NOMO-1 treated with DMSO at 0.1 percent for 48 hours (cell line): ENCODE results near the gene TNS2.
"Not testable (repeated sequence)": the region's sequence is repeated elsewhere in the genome, so short reads cannot be mapped to it uniquely, and the experiment has no call there.

ENCODE experiments used
- DNase-seq: peaks from one replicate; lab custom pipeline; 2025; ENCODE audit not compliant: unreplicated experiment; lab: John Stamatoyannopoulos, UW

Gene TNS2

DNA sequence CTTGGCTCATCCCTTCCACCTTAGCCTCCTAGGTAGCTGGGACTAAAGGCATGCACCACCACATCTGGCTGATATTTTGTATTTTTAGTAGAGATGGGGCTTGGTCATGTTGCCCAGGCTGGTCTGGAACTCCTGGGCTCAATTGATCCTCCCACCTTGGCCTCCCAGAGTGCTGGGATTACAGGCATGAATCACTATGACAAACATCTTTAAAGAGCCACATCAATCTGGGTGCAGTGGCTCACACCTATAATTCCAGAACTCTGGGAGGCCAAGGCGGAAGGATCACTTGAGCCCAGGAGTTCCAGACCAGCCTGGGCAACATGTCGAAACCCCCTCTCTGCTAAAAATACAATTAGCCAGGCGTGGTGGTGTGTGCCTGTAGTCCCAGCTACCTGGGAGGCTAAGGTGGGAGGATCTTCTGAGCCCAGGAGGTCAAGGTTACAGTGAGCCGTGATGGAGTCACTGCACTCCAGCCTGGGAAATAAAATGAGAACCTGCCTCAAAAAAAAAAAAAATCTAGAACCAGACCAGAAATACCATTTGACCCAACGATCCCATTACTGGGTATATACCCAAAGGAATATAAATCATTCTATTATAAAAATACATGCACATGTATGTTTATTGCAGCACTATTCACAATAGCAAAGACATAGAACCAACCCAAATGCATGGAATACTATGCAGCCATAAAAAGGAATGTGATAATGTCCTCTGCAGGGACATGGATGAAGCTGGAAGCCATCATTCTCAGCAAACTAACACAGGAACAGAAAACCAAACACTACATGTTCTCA, 45.1 kb downstream of the TNS2 start:
- DNase-seq: not testable (repeated sequence)

DNA sequence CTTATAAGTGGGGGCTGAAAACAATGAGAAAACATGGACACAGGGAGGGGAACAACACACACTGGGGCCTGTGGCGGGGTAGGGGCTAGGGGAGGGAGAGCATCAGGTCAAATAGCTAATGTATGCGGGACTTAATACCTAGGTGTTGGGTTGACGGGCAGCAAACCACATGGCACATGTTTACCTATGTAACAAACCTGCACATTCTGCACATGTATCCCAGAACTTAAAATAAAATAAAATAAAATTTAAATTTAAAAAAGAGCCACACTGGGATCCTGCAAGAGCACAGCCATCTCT, 45.7 kb downstream of the TNS2 start:
- DNase-seq: not testable (repeated sequence)

DNA sequence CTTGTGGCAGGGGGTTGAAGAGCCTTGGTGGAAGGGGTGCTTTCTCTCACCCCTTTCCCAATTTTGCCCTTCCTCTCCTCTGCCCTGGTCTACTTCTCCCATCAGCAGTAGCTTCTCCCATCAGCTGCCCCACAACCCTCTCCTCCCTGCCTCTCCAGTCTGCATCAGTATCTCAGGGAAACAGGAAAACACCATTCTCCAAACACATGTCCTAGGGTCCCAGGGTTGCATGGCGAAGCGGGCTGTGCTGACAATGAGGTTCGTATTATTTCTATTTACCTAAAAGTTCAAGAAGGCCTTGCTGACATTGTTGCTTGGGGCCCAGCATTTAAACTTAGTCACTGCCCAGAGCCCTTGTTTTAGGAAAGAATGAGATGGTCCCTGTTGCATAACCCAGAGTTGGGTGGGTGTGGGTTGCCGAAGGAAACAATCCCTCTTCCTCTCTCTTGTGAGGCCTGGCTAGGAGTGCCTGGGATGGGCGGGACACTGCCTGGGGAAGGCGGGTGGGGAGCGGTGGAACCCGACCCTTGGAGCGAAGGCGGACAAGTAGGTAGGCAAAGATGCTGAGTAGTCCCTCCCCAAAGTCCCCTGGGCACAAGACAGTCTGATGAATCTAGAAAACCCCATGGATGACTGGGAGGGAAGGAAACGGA, 46.4 kb downstream of the TNS2 start:
- DNase-seq: no peak

DNA sequence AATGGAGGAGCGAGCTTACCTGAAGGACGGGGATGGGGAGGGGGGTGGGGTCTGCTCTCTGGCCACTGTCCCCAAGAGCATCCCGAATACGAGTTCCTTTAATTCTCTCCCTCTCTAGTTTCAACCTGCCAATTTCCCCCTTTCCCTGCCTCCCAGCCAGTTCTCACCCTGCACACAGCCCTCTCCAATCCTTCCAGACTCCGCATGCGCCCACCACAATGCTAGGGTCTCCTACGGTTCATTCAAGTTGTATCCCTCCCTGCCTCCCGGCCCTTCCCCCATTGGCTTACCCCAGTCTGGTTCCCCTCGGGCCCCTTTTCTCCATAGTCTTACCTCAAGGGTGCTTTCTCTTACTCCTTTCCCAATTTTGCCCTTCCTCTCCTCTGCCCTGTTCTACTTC, 46.9 kb downstream of the TNS2 start:
- no peak for DNase-seq

DNA sequence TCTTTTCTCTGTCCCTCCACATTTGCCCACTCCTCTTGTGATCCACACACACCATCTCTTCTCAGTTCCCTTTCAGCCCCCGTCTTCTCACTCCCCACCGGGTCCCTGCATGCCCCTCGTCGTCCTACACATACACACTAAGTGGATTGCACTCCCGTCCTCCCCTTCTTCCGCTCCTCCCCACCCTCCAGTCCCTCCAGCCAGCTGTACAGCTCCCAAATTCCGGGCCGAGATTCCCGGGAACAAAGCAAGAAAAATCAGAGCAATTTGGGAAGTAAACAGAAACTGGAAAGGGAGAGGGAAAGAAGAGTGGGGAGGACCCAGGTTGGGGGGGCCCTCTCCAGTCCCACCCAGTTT, 47.3 kb downstream of the TNS2 start:
- DNase-seq: no peak

DNA sequence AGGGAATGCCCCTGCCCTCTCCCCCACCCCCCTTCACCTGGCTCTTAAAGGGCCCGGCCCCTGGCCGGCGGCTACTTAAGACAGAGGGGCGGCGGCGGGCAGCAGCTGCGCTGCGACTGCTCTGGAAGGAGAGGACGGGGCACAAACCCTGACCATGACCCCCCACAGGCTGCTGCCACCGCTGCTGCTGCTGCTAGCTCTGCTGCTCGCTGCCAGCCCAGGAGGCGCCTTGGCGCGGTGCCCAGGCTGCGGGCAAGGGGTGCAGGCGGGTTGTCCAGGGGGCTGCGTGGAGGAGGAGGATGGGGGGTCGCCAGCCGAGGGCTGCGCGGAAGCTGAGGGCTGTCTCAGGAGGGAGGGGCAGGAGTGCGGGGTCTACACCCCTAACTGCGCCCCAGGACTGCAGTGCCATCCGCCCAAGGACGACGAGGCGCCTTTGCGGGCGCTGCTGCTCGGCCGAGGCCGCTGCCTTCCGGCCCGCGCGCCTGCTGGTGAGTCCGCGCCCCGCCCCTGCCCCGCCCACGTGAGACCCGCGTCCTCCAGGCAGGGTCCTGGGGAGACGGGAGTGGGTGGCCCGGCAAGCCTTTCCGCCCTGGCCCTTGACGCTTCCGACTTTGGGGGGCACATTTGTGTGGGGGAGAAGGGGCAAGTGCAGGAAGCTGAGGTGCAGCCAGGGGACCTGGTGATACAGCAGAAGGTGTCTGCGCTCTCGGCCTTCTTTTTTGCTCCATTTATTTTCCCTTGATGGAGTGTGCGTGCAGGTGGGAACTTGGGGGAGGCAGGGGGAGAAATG, 47.9 kb downstream of the TNS2 start, which contains the start of gene IGFBP6:
Gene IGFBP6, plus strand, starts transcription at position 104 of the 790 bp plus-strand sequence. Its CDS starts 51 bp downstream, at position 155.
- DNase-seq: peak; percentile 15

DNA sequence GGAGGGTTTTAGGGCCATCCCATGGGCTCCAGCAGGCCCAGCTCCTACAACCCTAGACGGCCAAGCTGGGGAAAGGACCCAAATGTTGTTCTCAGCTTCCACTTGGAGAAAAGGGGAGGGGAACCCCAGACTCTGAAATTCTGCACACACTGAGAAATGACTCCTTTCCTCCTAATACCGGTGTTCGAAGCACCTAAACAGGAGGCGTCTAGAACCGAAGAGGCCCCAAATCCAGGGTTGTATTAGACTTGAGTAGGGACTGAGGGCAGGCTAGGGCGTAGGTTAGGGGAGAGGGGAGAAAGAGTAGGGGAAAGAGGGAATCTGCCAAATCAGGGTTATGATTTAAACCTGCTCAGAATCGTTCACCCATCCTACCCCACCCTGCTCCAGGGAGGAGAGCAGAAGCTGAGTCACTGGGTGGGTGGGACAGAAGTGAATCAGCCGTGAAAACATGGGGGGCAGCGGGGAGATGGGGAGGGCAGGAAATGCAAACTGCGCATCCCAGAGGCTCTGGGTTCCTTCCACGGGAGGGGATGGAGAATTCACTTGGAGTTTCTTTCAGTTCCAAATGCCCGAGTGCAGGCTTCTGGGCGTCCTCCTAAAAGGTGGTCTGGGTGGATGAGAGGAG, 48.6 kb downstream of the TNS2 start:
- no peak for DNase-seq

DNA sequence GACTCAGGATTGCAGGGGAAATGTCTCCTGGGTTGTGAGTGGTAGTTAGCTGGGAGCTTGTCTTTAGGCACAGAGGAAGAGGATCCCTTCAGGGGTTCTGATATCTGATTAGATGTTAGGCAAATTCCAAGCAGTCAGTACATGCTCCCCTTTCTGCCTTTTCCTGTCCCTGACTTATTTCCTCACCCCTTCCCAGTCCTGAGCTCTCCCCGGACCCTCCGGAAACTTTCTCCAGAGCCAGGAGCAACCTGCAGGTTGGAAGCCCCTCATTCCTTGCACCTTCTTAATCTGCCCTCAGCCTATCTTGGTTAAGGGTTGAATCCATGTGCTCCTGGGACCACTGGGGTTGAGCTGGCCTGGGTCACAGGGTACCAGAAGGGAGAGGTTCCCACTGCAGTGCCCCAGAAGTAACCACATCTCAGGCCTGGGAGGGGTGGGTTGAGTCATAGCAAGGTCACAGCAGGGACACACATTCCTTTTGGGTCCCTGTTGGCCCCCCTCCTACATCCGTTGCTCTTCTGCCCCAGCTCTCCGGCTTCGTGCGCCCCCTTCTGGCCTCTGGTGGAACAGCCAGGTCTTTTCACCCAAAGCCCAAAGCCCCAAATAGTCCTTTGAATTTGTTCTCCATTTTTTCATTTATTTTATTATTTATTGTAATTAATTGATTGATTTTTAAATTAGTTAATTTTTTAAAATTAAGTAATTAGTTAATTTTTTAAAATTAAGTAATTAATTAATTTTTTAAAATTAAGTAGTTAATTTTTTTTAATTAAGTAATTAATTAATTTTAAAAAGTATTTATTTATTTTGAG, 49.4 kb downstream of the TNS2 start:
- DNase-seq: peak; percentile 82

DNA sequence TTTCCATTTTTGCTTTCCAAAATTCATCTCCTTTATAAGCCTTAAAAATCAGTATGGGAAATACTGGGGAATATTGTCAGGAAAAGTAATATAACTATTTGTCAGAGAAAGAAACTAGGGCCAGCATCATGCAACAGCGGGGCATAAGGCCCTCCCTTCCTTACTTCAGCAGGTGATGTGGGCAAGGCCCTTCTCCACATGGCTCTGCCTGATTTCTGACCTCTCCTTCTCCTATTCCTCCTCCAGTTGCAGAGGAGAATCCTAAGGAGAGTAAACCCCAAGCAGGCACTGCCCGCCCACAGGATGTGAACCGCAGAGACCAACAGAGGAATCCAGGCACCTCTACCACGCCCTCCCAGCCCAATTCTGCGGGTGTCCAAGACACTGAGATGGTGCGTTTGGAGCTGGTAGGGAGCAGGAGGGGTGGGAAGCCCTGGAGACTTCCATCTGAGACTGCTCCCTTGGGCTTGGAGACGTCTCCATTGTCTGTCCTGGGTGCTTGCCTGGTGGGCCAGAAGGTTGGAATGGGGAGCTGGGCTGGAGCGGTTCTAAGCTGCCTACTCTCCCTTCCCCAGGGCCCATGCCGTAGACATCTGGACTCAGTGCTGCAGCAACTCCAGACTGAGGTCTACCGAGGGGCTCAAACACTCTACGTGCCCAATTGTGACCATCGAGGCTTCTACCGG, 50.7 kb downstream of the TNS2 start:
- no peak for DNase-seq

DNA sequence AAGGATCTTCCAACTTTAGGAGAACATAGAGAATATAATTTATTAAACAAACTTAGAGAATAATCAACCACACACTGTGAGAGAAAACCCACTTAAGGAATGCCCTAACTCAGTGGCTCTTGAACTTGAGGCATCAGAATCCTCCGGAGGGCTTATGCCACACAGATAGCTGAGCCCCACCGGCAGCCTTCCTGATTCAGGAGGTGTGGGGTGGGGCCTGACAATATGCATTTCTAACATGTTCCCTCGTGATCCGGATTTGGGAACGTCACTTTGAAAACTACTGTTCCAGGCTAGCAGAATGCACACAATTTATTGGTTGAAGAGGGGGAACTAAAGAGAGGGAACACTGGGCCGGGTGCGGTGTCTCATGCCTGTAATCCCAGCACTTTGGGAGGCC, 51.4 kb downstream of the TNS2 start:
- no peak for DNase-seq

DNA sequence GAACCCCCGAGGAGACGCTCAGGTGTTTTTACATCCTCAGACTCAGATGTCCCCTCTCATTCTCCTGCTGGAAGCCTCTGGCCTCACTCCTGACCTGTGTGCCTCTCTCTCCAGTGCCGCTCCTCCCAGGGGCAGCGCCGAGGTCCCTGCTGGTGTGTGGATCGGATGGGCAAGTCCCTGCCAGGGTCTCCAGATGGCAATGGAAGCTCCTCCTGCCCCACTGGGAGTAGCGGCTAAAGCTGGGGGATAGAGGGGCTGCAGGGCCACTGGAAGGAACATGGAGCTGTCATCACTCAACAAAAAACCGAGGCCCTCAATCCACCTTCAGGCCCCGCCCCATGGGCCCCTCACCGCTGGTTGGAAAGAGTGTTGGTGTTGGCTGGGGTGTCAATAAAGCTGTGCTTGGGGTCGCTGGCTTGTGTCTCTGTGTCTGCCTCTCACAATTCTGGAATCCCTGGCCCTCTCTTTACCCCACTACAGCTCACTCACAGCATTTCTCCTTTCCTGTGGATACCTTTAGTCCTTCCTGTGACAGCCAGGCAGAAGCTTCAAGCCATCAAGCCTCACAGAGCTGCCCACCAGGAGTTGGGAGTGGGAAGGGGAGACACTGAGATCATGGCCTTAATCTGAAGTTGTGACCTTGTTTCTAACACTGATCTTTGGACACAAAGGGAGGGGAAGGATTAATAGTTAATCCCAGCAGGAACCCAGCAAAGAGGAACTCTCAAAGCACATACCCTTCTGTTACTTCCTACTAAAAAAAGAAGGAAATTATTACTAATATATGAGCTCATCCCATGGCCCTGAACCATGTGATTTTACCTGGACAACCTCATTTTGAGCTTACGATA, 52.3 kb downstream of the TNS2 start:
- no peak for DNase-seq

DNA sequence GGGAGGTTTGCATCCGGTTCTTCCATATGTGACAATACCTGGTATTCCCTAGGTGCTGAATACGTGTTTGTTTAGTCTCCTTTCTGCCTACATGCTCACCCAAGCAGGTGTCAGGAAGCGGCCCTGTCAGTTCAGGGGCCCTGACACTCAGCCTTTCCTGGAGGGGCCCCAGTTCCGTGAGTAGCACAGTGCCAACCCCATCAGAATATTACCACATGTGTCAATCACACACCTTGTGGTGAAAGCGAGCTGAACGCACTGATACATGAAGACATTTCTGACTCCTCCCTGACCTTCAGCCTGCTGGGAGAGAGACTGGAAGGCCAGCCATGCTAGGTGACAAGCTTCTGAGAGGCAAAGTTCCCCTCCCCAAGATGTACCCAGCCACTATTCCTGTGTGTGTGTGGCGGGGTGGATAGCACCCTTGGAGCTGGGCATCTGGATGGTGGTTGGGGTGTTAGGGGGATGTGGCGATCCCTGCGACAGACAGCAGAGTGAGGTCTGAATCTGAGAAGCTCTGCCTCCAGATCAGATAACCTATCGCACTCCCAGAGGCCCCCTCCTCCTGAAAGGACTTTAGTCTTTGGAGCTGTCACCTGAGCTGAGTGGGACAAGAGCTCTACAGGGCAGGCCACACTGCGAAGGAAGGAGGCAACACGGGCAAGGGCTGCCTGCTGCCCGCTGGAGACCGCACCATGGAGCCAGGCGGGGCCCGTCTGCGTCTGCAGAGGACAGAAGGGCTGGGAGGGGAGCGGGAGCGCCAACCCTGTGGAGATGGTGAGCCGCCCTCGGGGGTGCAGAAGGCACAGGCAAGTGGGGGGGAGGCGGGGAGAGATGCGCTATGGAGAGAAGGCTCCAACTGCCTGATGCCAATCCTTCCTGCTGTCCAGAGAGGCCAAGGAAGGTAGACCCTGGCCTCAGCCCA, 53.3 kb downstream of the TNS2 start, which contains the start of gene SOAT2:
Gene SOAT2, plus strand, starts transcription at position 604 of the 925 bp plus-strand sequence. Its CDS starts 92 bp downstream, at position 696.
- peak; percentile 14 for DNase-seq

DNA sequence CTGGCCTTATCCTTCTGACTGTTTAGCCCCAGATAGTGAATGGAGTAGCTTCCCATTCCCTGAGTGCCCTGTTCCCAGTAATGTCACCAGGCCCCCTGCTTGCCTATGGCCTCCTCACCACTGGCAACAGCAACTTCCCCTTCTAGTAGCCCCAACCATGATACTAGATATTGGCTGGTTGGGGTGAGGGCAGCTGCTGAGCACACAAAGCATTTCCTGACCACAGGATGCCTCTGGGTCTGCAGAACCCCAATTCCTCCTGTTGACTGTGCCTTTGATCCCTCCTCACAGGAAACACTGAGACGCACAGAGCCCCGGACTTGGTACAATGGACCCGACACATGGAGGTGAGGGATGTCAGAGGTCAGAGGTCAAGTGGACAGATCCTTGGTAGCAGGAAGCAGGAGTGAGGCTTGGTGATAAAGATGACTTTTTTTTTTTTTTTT, 54.0 kb downstream of the TNS2 start:
- peak; percentile 60 for DNase-seq

DNA sequence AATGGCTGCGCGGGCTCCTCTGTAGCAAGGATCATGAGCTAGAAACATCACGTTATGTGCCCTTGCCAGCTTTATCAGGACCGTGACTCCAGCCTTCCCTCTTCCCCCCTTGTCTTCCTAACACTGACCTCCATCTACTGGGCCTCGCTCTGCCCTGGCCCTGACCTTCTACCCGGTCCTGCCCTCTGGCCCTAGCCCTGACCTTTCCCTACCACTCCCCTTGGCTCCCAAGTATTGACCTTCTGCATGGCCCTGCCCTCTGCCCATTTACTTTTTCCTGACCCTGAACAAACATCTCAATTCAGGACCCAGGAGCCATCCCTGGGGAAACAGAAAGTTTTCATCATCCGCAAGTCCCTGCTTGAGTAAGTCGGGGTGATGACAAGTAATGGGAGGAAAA, 55.4 kb downstream of the TNS2 start:
- DNase-seq: no peak

DNA sequence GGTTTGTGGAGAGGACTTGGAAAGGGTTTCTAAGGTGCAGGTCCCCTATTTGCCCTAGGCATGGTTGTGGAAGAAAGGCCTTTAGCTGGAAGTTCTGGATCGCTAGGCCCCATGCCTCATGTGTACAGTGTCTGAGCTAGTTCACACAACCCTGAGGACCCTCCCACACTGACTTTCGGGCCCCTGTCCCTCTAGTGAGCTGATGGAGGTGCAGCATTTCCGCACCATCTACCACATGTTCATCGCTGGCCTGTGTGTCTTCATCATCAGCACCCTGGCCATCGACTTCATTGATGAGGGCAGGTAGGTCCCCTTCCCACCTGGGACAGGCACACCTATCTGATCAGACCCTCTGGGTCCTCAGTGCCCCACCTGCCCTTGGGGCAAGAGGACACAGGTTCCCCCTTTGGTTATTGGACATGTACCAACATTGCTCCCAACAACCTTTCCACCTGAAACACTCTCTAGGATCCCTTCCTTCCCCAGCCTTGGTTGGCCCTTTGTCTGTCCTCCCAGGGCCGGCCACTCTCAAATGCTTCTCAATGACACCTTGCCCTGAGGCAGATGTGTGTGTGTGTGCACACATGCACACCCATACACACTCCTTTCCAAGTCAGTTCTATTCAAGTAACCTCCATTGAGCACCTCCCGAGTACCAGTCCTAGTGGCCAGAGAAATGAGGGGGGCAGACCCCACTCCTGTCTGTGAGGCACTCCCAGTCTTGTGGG, 56.0 kb downstream of the TNS2 start:
- no peak for DNase-seq

DNA sequence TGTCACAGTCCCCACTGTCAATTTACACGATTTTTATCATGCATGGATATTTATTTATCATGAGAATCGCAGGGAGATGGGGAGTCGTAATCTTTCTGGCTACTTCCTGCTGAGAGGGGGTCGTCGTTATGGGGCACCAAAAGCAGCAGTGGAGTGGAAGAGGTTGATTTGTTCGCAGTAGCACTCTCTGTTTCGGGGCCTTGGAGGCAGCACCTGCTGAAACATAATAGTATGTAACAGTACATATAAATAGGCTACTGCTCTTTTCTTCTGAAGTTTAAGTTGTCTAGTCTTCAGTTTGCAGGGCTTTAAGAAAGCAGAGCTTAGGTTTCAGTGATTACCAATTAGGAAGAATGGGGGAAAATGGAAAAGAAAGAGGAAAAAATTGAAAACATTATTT, 57.3 kb downstream of the TNS2 start:
- no peak for DNase-seq

DNA sequence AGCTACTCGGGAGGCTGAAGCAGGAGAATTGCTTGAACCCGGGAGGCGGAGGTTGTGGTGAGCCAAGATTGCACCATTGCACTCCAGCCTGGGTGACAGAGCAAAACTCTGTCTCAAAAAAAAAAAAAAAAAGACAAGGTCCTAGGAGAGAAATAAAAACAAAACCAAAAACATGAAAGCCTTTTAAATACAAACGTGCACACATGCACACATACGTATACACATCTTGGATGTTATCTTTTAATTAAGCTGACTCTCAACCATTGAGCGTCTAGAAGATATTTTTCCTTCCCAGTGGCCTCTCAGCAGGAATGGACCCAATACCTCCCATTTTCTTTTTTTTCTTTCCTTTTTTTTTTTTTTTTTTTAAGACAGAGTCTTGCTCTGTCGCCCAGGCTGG, 62.6 kb downstream of the TNS2 start:
- DNase-seq: not testable (repeated sequence)
